Neuronal stem cell (in vitro differentiated cells): ENCODE data around the gene ALOX15B.

Source experiments
- DNase-seq: peaks from one replicate; pipeline ENCODE4 v3.0.0-alpha.2; 2013; ENCODE audit warnings: low spot score
- H2AFZ ChIP-seq: one replicate; pipeline ENCODE4 v1.6.1; 2013; ENCODE audit warnings: mild to moderate bottlenecking, low read length, inconsistent platforms
- H2AK5ac ChIP-seq: 2 replicates; pipeline ENCODE4 v1.6.1; 2013; ENCODE audit warnings: low read depth, mild to moderate bottlenecking, inconsistent platforms, low read length, moderate library complexity, mixed read lengths
- H2BK120ac ChIP-seq: 2 replicates; pipeline ENCODE4 v1.6.1; 2013; ENCODE audit warnings: low read depth, mild to moderate bottlenecking, inconsistent platforms, low read length, moderate library complexity, mixed read lengths
- H2BK12ac ChIP-seq: one replicate; pipeline ENCODE4 v1.6.1; 2013; ENCODE audit warnings: low read length, inconsistent platforms
- H2BK15ac ChIP-seq: 2 replicates; pipeline ENCODE4 v1.6.1; 2013; ENCODE audit warnings: mild to moderate bottlenecking, low read length, inconsistent platforms, mixed read lengths
- H2BK5ac ChIP-seq: one replicate; pipeline ENCODE4 v1.6.1; 2013; ENCODE audit warnings: inconsistent platforms, mild to moderate bottlenecking, low read length, moderate library complexity
- H3K14ac ChIP-seq: one replicate; pipeline ENCODE4 v1.6.1; 2013; ENCODE audit warnings: low read length, inconsistent platforms
- H3K18ac ChIP-seq: 2 replicates; pipeline ENCODE4 v1.6.1; 2013; ENCODE audit warnings: low read length, inconsistent platforms
- H3K23ac ChIP-seq: 2 replicates; pipeline ENCODE4 v1.6.1; 2013; ENCODE audit warnings: low read depth, mild to moderate bottlenecking, mixed read lengths, low read length, inconsistent platforms; ENCODE audit not compliant: poor library complexity
- H3K27ac ChIP-seq: replicated peaks from 3 replicates; pipeline ENCODE4 v1.5.1; 2013; ENCODE audit warnings: low read length, inconsistent platforms
- H3K27me3 ChIP-seq, 3 experiments: 2 replicates each; pipeline ENCODE4 v1.6.1; 2013; ENCODE audit warnings: low read length in 3 of 3, mild to moderate bottlenecking in 2 of 3, inconsistent platforms in 1 of 3, low read depth in 1 of 3, mixed read lengths in 1 of 3, moderate library complexity in 1 of 3; ENCODE audit not compliant: control insufficient read depth in 3 of 3, insufficient read depth in 3 of 3
- H3K36me3 ChIP-seq, 2 donors: replicated peaks in 1 of 2; 2 replicates each; pipeline ENCODE4 v1.6.1; 2013; ENCODE audit warnings: low read length in 2 of 2; ENCODE audit not compliant: control insufficient read depth in 2 of 2, insufficient read depth in 2 of 2
- H3K4ac ChIP-seq: 2 replicates; pipeline ENCODE4 v1.6.1; 2013; ENCODE audit warnings: inconsistent platforms, mild to moderate bottlenecking, low read length, moderate library complexity
- H3K4me1 ChIP-seq, 2 donors: 1 replicate in 1 of 2; 2 replicates in 1 of 2; pipeline ENCODE4 v1.6.1; 2013; ENCODE audit warnings: low read length in 2 of 2, low read depth in 1 of 2; ENCODE audit not compliant: control insufficient read depth in 2 of 2, insufficient read depth in 1 of 2
- H3K4me2 ChIP-seq: one replicate; pipeline ENCODE4 v1.6.1; 2013; ENCODE audit warnings: mild to moderate bottlenecking, low read length, inconsistent platforms; ENCODE audit not compliant: insufficient read depth, poor library complexity, severe bottlenecking
- H3K4me3 ChIP-seq, 2 donors: 2 replicates each; pipeline ENCODE4 v1.5.1; 2013; ENCODE audit warnings: low read length in 2 of 2, mild to moderate bottlenecking in 2 of 2, inconsistent platforms in 1 of 2, moderate library complexity in 1 of 2
- H3K79me1 ChIP-seq: one replicate; pipeline ENCODE4 v1.6.1; 2013; ENCODE audit warnings: low read depth, mild to moderate bottlenecking, inconsistent platforms, low read length, moderate library complexity
- H3K9ac ChIP-seq: one replicate; pipeline ENCODE4 v1.6.1; 2013; ENCODE audit warnings: mild to moderate bottlenecking, low read depth, low read length, inconsistent platforms; ENCODE audit not compliant: poor library complexity
- H3K9me3 ChIP-seq, 2 donors: replicated peaks in 1 of 2; 2 replicates each; pipeline versions ENCODE3 to v1.6.1; 2013; ENCODE audit warnings: low read length in 2 of 2, mild to moderate bottlenecking in 2 of 2, inconsistent platforms in 1 of 2, low read depth in 1 of 2, mixed read lengths in 1 of 2, moderate library complexity in 1 of 2; ENCODE audit not compliant: control insufficient read depth in 2 of 2, insufficient read depth in 1 of 2
- H4K8ac ChIP-seq: one replicate; pipeline ENCODE4 v1.6.1; 2013; ENCODE audit warnings: low read depth, mild to moderate bottlenecking, inconsistent platforms, low read length, moderate library complexity
- H4K91ac ChIP-seq: one replicate; pipeline ENCODE4 v1.6.1; 2013; ENCODE audit warnings: low read length, low read depth, mild to moderate bottlenecking, inconsistent platforms; ENCODE audit not compliant: poor library complexity
- WGBS, 2 donors: extraction: QIAGEN DNeasy Blood & Tissue Kit; methylation state at CpG; one replicate each; pipeline ENCODE4 v1.1.7; 2013; ENCODE audit warnings: missing lambda C conversion rate in 2 of 2, mixed read lengths in 1 of 2; ENCODE audit not compliant: insufficient read length in 2 of 2, insufficient replicate concordance in 1 of 2; ENCODE audit errors: extremely low coverage in 2 of 2; 5-methylcytosine and 5-hydroxymethylcytosine counted together

The ALOX15B gene

DNA sequence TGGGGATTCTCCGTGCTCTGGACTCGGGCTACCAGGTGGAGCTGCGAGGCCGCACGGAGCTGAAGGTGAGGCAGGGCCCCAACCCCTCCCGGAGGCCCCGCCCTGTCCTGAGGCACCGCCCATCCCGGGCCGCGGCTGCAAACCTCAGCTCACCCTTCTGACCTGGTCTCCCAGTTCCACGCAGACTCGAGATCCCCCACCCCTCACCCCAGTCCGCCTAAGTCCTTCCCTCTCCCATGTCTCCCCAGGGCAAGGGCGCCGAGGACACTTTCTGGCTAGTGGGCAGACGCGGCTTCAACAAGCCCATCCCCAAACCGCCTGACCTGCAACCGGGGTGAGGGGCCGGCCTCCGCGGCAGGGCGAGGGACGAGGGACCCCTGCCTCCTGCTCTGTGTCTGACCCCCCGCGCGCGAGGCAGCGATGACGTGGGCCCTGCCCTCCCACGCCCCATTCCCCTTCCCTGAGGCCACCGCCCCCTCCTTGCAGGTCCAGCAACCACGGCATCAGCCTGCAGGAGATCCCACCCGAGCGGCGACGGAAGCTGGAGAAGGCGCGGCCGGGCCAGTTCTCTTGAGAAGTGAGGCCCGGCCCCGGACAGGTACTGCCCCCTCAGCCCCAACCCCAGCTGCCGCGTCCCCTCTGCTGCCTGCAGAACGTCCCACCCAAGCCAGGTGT lies 22.8 kb upstream of the ALOX15B start:
- Histone ChIP-seq H3K14ac (peak overlapping the region; percentile 38), H4K8ac (no peak overlapping the region), H3K4ac (peak overlapping the region; percentile 76), H3K23ac (peak overlapping the region; percentile 93), H3K4me2 (peak overlapping the region; percentile 99), H3K36me3 (no peaks in the 10 kb centered on the region), H3K4me1 (peaks cover 0 to 5% of the 10 kb centered on the region in 2 donors), H3K27me3 (peaks cover 3 to 90% (median 24%) of the 10 kb centered on the region in 3 experiments), H2BK12ac (peak overlapping the region; percentile 46), H3K18ac (peak overlapping the region; percentile 91), H3K27ac (no peak overlapping the region), H3K4me3 (peak overlapping the region in 1 of 2 donors; percentile 82), H2AFZ (peak overlapping the region; percentile 75), H2BK5ac (peak overlapping the region; percentile 39), H4K91ac (no peak overlapping the region), H3K9me3 (no peaks in the 10 kb centered on the region), H2BK15ac (peak overlapping the region; percentile 97), H3K9ac (peak overlapping the region; percentile 95), H2AK5ac (peak overlapping the region; percentile 99), H3K79me1 (peaks cover 2% of the 10 kb centered on the region), H2BK120ac (peak overlapping the region; percentile 61)
- no CpG with 5 or more reads among the region's 46 CpGs for WGBS, 2 donors
- DNase-seq = no peak

DNA sequence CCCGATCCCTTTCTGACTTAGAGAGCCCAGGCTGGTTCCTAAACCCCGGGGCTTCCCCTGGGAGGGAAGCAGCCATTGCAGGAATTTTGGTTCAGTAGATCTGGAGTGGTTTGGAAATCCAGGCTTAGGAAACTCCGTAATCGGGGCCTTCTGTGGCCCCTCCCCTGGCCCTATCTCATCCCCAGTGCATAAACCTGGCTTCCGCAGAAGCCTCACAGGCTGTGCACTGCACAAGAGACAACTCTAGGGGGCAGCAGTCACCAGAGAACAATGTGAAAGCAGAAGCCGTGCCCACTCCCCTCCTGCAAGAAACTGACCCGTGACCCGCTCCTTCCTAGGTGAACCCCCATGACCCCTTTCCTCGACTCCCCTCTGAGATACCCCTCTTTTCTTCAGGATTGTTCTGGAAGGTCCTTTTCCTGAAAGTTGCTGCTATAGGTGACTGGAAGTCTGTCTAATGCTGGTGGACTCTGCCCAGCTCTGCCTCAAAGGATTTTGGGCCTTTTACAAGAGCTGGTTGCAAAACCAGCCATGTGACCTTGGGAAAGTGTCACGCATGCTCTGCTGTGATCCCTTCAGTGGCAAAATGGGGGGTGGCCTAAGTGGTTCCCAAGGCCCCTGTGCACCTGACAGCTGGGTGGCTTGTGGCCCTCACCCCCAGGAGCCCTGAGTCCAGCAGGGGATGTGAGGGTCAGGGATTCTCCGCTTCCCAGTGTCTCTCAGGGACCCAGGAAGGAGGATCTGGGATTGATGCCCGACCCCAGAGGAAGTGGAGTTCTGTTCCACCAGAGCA lies 22.0 kb upstream of the ALOX15B start:
- no peak overlapping the region for H4K91ac ChIP-seq
- peaks cover 3 to 92% (median 24%) of the 10 kb centered on the region in 3 experiments for H3K27me3 ChIP-seq
- H3K4me3 ChIP-seq = peak overlapping the region in 1 of 2 donors; percentile 82
- H3K9ac ChIP-seq = peak overlapping the region; percentile 95
- no peak overlapping the region for H3K27ac ChIP-seq
- H2BK5ac ChIP-seq = no peak overlapping the region
- WGBS, 2 donors = no CpG with 5 or more reads among the region's 12 CpGs
- H3K23ac ChIP-seq = no peak overlapping the region
- H2BK12ac ChIP-seq = no peak overlapping the region
- peak overlapping the region; percentile 99 for H3K4me2 ChIP-seq
- no peak overlapping the region for H3K14ac ChIP-seq
- H3K79me1 ChIP-seq = peaks cover 2% of the 10 kb centered on the region
- H3K18ac ChIP-seq = peak overlapping the region; percentile 16
- peak overlapping the region; percentile 12 for H2BK120ac ChIP-seq
- no peak overlapping the region for H4K8ac ChIP-seq
- no peaks in the 10 kb centered on the region for H3K36me3 ChIP-seq
- DNase-seq = peak; percentile 58
- H2BK15ac ChIP-seq = no peak overlapping the region
- no peak overlapping the region for H3K4ac ChIP-seq
- peaks cover 0 to 5% of the 10 kb centered on the region in 2 donors for H3K4me1 ChIP-seq
- peak overlapping the region; percentile 75 for H2AFZ ChIP-seq
- H2AK5ac ChIP-seq = peak overlapping the region; percentile 88
- H3K9me3 ChIP-seq = no peaks in the 10 kb centered on the region

DNA sequence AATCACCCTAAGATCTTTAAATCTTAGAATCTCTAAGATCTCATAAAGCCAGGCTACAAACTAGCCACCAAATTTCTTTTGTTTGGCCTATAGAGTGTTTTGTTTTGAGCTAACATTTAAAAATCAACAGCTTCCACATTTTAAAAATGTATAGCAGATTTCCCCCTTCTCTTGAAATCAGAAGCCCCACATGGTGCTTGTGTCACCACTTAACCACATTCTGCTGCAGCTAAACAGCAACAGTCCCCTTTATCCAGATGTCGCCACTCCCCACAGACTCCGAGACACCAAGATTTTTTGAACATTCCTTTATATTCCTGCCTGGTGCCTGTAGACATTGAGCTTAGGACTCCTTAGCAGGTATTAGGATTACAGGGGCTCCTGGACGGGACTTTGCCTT lies 20.4 kb upstream of the ALOX15B start:
- no peak for DNase-seq
- Histone ChIP-seq H3K27me3 (peaks cover 3 to 77% (median 24%) of the 10 kb centered on the region in 3 experiments), H2BK5ac (no peak overlapping the region), H3K4me3 (no peak overlapping the region), H2BK12ac (no peak overlapping the region), H2BK120ac (no peak overlapping the region), H2AFZ (no peak overlapping the region), H3K4me1 (peaks cover 0 to 12% of the 10 kb centered on the region in 2 donors), H4K8ac (no peak overlapping the region), H3K23ac (no peak overlapping the region), H3K27ac (no peak overlapping the region), H2AK5ac (no peak overlapping the region), H3K79me1 (peaks cover 2% of the 10 kb centered on the region), H3K9ac (no peak overlapping the region), H3K9me3 (no peaks in the 10 kb centered on the region), H3K4me2 (no peak overlapping the region), H3K4ac (no peak overlapping the region), H3K18ac (no peak overlapping the region), H2BK15ac (no peak overlapping the region), H4K91ac (no peak overlapping the region), H3K14ac (no peak overlapping the region), H3K36me3 (no peaks in the 10 kb centered on the region)
- WGBS, 2 donors = no CpG with 5 or more reads among the region's 3 CpGs

DNA sequence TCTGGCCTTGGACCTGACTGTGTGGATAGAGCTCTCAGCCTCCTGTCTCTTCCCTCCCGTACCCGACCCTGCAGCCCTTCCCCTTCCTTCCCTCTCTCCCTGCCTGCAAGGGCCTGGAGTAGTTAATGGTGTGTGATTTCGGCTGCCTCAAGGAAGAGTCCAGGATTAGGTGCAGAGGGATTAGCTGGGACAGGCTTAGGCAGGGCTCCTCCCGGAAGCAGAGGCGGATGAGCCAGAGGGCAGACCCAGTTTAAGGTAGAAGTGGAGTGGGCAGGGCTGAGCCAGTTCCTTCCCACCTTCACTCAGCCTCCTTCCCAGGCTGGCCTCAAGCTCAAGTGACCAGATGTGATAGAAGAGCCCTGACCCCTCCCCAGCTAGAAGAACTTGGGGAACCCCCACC lies 19.7 kb upstream of the ALOX15B start:
- Histone ChIP-seq H3K79me1 (peaks cover 2% of the 10 kb centered on the region), H3K18ac (no peak overlapping the region), H2BK5ac (no peak overlapping the region), H4K8ac (no peak overlapping the region), H3K9ac (no peak overlapping the region), H3K27me3 (peaks cover 3 to 70% (median 19%) of the 10 kb centered on the region in 3 experiments), H2AFZ (no peak overlapping the region), H3K14ac (no peak overlapping the region), H3K4me1 (peaks cover 0 to 12% of the 10 kb centered on the region in 2 donors), H2BK120ac (no peak overlapping the region), H4K91ac (no peak overlapping the region), H3K36me3 (no peaks in the 10 kb centered on the region), H3K4ac (no peak overlapping the region), H3K23ac (no peak overlapping the region), H3K4me2 (no peak overlapping the region), H2BK15ac (no peak overlapping the region), H3K9me3 (no peaks in the 10 kb centered on the region), H2AK5ac (no peak overlapping the region), H2BK12ac (no peak overlapping the region), H3K4me3 (no peak overlapping the region), H3K27ac (no peak overlapping the region)
- DNase-seq = no peak
- WGBS, 2 donors = no CpG with 5 or more reads among the region's 5 CpGs
